ENCODE results near the gene NPHS1. TPM values are rescaled to one million over a fixed set of nuclear protein-coding genes. Genes with fewer than 3 reads are reported as not detected.
A peak's percentile ranks its signal among the peaks of the same experiment; 100 is the strongest.
"Not testable (repeated sequence)": the region's sequence is repeated elsewhere in the genome, so short reads cannot be mapped to it uniquely, and the experiment has no call there.

The NPHS1 gene
- total and polyA plus RNA-seq, 4 experiments from 2014 or later: not detected

- no peak overlapping the region for H3K27ac ChIP-seq (ENCODE audit: low read depth, low read length)
- H3K4me1 Mint-ChIP-seq: peaks cover 10 to 43% (median 24%) of the 10 kb centered on the region in 4 donors
- peak overlapping the region in 6 of 8 donors; percentile 31 to 78 (median 68) for H3K4me3 Mint-ChIP-seq
- ChIA-PET CTCF (ENCODE audit: partially characterized antibody) (interaction anchor here (1.9 to 3.8 kb wide), 2 partner anchors 14 to 35 kb away, joined by 9 to 14 read pairs; no protein-coding TSS in a partner anchor), POLR2A (ENCODE audit: partially characterized antibody) (interaction anchor here (1.6 to 2.8 kb wide), 2 partner anchors 13 to 35 kb away, joined by 4 to 28 read pairs; no protein-coding TSS in a partner anchor)
- no peak for DNase-seq
- H3K36me3 ChIP-seq (ENCODE audit: insufficient read depth, low read length): peaks cover 37% of the 10 kb centered on the region
- H3K9me3 ChIP-seq (ENCODE audit: control insufficient read depth in 1 of 2, low read length in 2 of 2): no peaks in the 10 kb centered on the region
- H3K27me3 Mint-ChIP-seq: no peaks in the 10 kb centered on the region
- peak overlapping the region in 3 of 7 donors; percentile 13 to 92 (median 46) for H3K27ac Mint-ChIP-seq
- intact Hi-C loops (cut with micrococcal nuclease): loop anchor here (10.0 kb wide), 1 partner anchor 219 kb away; the partner anchor contains the start of genes OVOL3, POLR2I and TBCB
- peaks cover 38% of the 10 kb centered on the region for H3K4me1 ChIP-seq (ENCODE audit: insufficient read depth, low read length)
- no peak overlapping the region for H3K4me3 ChIP-seq (ENCODE audit: low read length in 2 of 2)
- peaks cover 24 to 39% of the 10 kb centered on the region in 2 donors for H3K36me3 Mint-ChIP-seq
- H3K27me3 ChIP-seq (ENCODE audit: insufficient read depth, low read length): no peaks in the 10 kb centered on the region
- no peaks in the 10 kb centered on the region for H3K9me3 Mint-ChIP-seq
Observed at GRCh38 chr19:35895911-35896642, 43.8 kb upstream of the NPHS1 start.

GRCh38 chr19:35894342-35894741 lies 42.0 kb upstream of the NPHS1 start:
- Mint-ChIP-seq H3K27me3 (no peaks in the 10 kb centered on the region), H3K4me3 (no peak overlapping the region), H3K9me3 (no peaks in the 10 kb centered on the region), H3K4me1 (peaks cover 13 to 40% (median 18%) of the 10 kb centered on the region in 4 donors), H3K27ac (peak overlapping the region in 3 of 7 donors; percentile 27 to 59 (median 37)), H3K36me3 (peaks cover 35 to 48% of the 10 kb centered on the region in 2 donors)
- H3K27me3 ChIP-seq (ENCODE audit: insufficient read depth, low read length): no peaks in the 10 kb centered on the region
- peaks cover 35% of the 10 kb centered on the region for H3K4me1 ChIP-seq (ENCODE audit: insufficient read depth, low read length)
- POLR2A ChIA-PET (ENCODE audit: partially characterized antibody): interaction anchor here (1.2 to 2.7 kb wide), 5 partner anchors 10 to 53 kb away, joined by 3 to 10 read pairs (median 4); no protein-coding TSS in a partner anchor
- peaks cover 55% of the 10 kb centered on the region for H3K36me3 ChIP-seq (ENCODE audit: insufficient read depth, low read length)
- CTCF ChIA-PET (ENCODE audit: partially characterized antibody): interaction anchor here (1.1 to 3.8 kb wide), 3 partner anchors 13 to 38 kb away, joined by 3 to 18 read pairs (median 14); no protein-coding TSS in a partner anchor
- H3K9me3 ChIP-seq (ENCODE audit: control insufficient read depth in 1 of 2, low read length in 2 of 2): no peaks in the 10 kb centered on the region
- no peak overlapping the region for H3K27ac ChIP-seq (ENCODE audit: low read depth, low read length)
- intact Hi-C loops (cut with micrococcal nuclease): loop anchor here (10.0 kb wide), 1 partner anchor 220 kb away; the partner anchor contains the start of genes OVOL3, POLR2I and TBCB
- DNase-seq: no peak
- no peak overlapping the region for H3K4me3 ChIP-seq (ENCODE audit: low read length in 2 of 2)

- not testable (repeated sequence) for DNase-seq; H3K4me3 Mint-ChIP-seq; H3K4me3 ChIP-seq (ENCODE audit: low read length in 2 of 2); H3K27me3 Mint-ChIP-seq; H3K9me3 Mint-ChIP-seq; H3K27me3 ChIP-seq (ENCODE audit: insufficient read depth, low read length); H3K27ac ChIP-seq (ENCODE audit: low read depth, low read length); H3K27ac Mint-ChIP-seq; H3K9me3 ChIP-seq (ENCODE audit: control insufficient read depth in 1 of 2, low read length in 2 of 2)
- intact Hi-C loops (cut with micrococcal nuclease): loop anchor here (10.0 kb wide), 1 partner anchor 223 kb away; the partner anchor contains the start of genes OVOL3, POLR2I and TBCB
- POLR2A ChIA-PET (ENCODE audit: partially characterized antibody): interaction anchor here (1.9 to 2.7 kb wide), 2 partner anchors 38 to 39 kb away, joined by 5 to 8 read pairs; no protein-coding TSS in a partner anchor
- H3K4me1 ChIP-seq (ENCODE audit: insufficient read depth, low read length): peaks cover 18% of the 10 kb centered on the region
- CTCF ChIA-PET (ENCODE audit: partially characterized antibody): interaction anchor here (0.7 to 1.7 kb wide), 5 partner anchors 8 to 197 kb away, joined by 3 to 5 read pairs (median 3); no protein-coding TSS in a partner anchor
- Mint-ChIP-seq H3K36me3 (peaks cover 47 to 54% of the 10 kb centered on the region in 2 donors), H3K4me1 (peaks cover 5 to 23% (median 11%) of the 10 kb centered on the region in 4 donors)
- peaks cover 67% of the 10 kb centered on the region for H3K36me3 ChIP-seq (ENCODE audit: insufficient read depth, low read length)
Observed at GRCh38 chr19:35891819-35892218, 39.5 kb upstream of the NPHS1 start.

- Mint-ChIP-seq H3K4me1 (peaks cover 5 to 10% (median 7%) of the 10 kb centered on the region in 4 donors), H3K27me3 (no peaks in the 10 kb centered on the region), H3K9me3 (no peaks in the 10 kb centered on the region), H3K4me3 (no peak overlapping the region), H3K36me3 (peaks cover 43 to 53% of the 10 kb centered on the region in 2 donors), H3K27ac (peak overlapping the region in 3 of 7 donors; percentile 58 to 69 (median 66))
- Histone ChIP-seq H3K9me3 (ENCODE audit: control insufficient read depth in 1 of 2, low read length in 2 of 2) (no peaks in the 10 kb centered on the region), H3K36me3 (ENCODE audit: insufficient read depth, low read length) (peaks cover 54% of the 10 kb centered on the region), H3K27ac (ENCODE audit: low read depth, low read length) (no peak overlapping the region), H3K4me3 (ENCODE audit: low read length in 2 of 2) (no peak overlapping the region), H3K4me1 (ENCODE audit: insufficient read depth, low read length) (peaks cover 4% of the 10 kb centered on the region), H3K27me3 (ENCODE audit: insufficient read depth, low read length) (no peaks in the 10 kb centered on the region)
- ChIA-PET CTCF (ENCODE audit: partially characterized antibody) (interaction anchor here (1.7 kb wide), 1 partner anchor 8 kb away, joined by 5 read pairs; no protein-coding TSS in a partner anchor), POLR2A (ENCODE audit: partially characterized antibody) (interaction anchor here (0.7 to 2.7 kb wide), 4 partner anchors 9 to 164 kb away, joined by 3 to 8 read pairs (median 4); no protein-coding TSS in a partner anchor)
- no peak for DNase-seq
- intact Hi-C loops (cut with micrococcal nuclease): loop anchor here (10.0 kb wide), 1 partner anchor 225 kb away; the partner anchor contains the start of genes OVOL3, POLR2I and TBCB
Observed at GRCh38 chr19:35890113-35890650, 37.9 kb upstream of the NPHS1 start.

- CTCF ChIA-PET (ENCODE audit: partially characterized antibody): no interaction called here
- peaks cover 54% of the 10 kb centered on the region for H3K36me3 ChIP-seq (ENCODE audit: insufficient read depth, low read length)
Observed at GRCh38 chr19:35889370-35890112, 37.2 kb upstream of the NPHS1 start.

GRCh38 chr19:35888398-35888797 lies 36.1 kb upstream of the NPHS1 start:
- no peaks in the 10 kb centered on the region for H3K9me3 Mint-ChIP-seq
- ChIA-PET POLR2A (ENCODE audit: partially characterized antibody) (interaction anchor here (0.9 kb wide), 1 partner anchor 10 kb away, joined by 3 read pairs; no protein-coding TSS in a partner anchor), CTCF (ENCODE audit: partially characterized antibody) (interaction anchor here (0.7 kb wide), 1 partner anchor 59 kb away, joined by 3 read pairs; no protein-coding TSS in a partner anchor)
- Histone ChIP-seq H3K27ac (ENCODE audit: low read depth, low read length) (no peak overlapping the region), H3K27me3 (ENCODE audit: insufficient read depth, low read length) (no peaks in the 10 kb centered on the region), H3K4me3 (ENCODE audit: low read length in 2 of 2) (no peak overlapping the region), H3K36me3 (ENCODE audit: insufficient read depth, low read length) (peaks cover 47% of the 10 kb centered on the region), H3K4me1 (ENCODE audit: insufficient read depth, low read length) (peaks cover 4% of the 10 kb centered on the region), H3K9me3 (ENCODE audit: control insufficient read depth in 1 of 2, low read length in 2 of 2) (no peaks in the 10 kb centered on the region)
- no peak for DNase-seq
- peak overlapping the region in 5 of 7 donors; percentile 47 to 89 (median 68) for H3K27ac Mint-ChIP-seq
- H3K4me3 Mint-ChIP-seq: no peak overlapping the region
- peaks cover 43 to 47% of the 10 kb centered on the region in 2 donors for H3K36me3 Mint-ChIP-seq
- peaks cover 5 to 18% (median 8%) of the 10 kb centered on the region in 4 donors for H3K4me1 Mint-ChIP-seq
- intact Hi-C loops (cut with micrococcal nuclease): no loop called here
- no peaks in the 10 kb centered on the region for H3K27me3 Mint-ChIP-seq

More at GRCh38 chr19:35889370-35890112, 37.2 kb upstream of the NPHS1 start:
- H3K4me3 ChIP-seq (ENCODE audit: low read length in 2 of 2): no peak overlapping the region
- Mint-ChIP-seq H3K27me3 (no peaks in the 10 kb centered on the region), H3K4me1 (peaks cover 5 to 12% (median 7%) of the 10 kb centered on the region in 4 donors), H3K9me3 (no peaks in the 10 kb centered on the region), H3K36me3 (peaks cover 43 to 51% of the 10 kb centered on the region in 2 donors), H3K27ac (peak overlapping the region in 3 of 7 donors; percentile 52 to 74 (median 69)), H3K4me3 (no peak overlapping the region)
- DNase-seq: peak in 1 of 5 donors; percentile 7
- H3K27ac ChIP-seq (ENCODE audit: low read depth, low read length): no peak overlapping the region
- intact Hi-C loops (cut with micrococcal nuclease): loop anchor here (10.0 kb wide), 1 partner anchor 225 kb away; the partner anchor contains the start of genes OVOL3, POLR2I and TBCB
- H3K9me3 ChIP-seq (ENCODE audit: control insufficient read depth in 1 of 2, low read length in 2 of 2): no peaks in the 10 kb centered on the region
- peaks cover 4% of the 10 kb centered on the region for H3K4me1 ChIP-seq (ENCODE audit: insufficient read depth, low read length)
- POLR2A ChIA-PET (ENCODE audit: partially characterized antibody): interaction anchor here (1.1 kb wide), 1 partner anchor 9 kb away, joined by 3 read pairs; no protein-coding TSS in a partner anchor
- H3K27me3 ChIP-seq (ENCODE audit: insufficient read depth, low read length): no peaks in the 10 kb centered on the region

Measured in CD4-positive, alpha-beta memory T cell (primary cell).